Fibroblast of lung (primary cell): Measurements from ENCODE around the gene UFSP1.

Source experiments
- EZH2 ChIP-seq: IDR thresholded peaks from 2 replicates; pipeline ENCODE4 v1.5.1; 2012; ENCODE audit warnings: low read length, control low read depth, mild to moderate bottlenecking; ENCODE audit errors: missing control alignments
- TF ChIP-seq, protein P1 (sequence below), 2 donors: IDR thresholded peaks in 1 of 2; conservative IDR thresholded peaks in 1 of 2; 1 replicate in 1 of 2; 2 replicates in 1 of 2; pipeline ENCODE4 v1.5.1; 2011 to 2012; ENCODE audit warnings: low read length in 2 of 2, control low read depth in 1 of 2, inconsistent platforms in 1 of 2, low read depth in 1 of 2, mild to moderate bottlenecking in 1 of 2

GRCh38 chr7:100887516-100888290 is 1.8 kb downstream of the UFSP1 start:
- TF ChIP-seq, protein P1, sequence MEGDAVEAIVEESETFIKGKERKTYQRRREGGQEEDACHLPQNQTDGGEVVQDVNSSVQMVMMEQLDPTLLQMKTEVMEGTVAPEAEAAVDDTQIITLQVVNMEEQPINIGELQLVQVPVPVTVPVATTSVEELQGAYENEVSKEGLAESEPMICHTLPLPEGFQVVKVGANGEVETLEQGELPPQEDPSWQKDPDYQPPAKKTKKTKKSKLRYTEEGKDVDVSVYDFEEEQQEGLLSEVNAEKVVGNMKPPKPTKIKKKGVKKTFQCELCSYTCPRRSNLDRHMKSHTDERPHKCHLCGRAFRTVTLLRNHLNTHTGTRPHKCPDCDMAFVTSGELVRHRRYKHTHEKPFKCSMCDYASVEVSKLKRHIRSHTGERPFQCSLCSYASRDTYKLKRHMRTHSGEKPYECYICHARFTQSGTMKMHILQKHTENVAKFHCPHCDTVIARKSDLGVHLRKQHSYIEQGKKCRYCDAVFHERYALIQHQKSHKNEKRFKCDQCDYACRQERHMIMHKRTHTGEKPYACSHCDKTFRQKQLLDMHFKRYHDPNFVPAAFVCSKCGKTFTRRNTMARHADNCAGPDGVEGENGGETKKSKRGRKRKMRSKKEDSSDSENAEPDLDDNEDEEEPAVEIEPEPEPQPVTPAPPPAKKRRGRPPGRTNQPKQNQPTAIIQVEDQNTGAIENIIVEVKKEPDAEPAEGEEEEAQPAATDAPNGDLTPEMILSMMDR (conservative IDR thresholded peaks at IDR 0.05 in 1 of 2, IDR thresholded peaks at IDR 0.05 in 1 of 2; ENCODE audit: low read depth in 1 of 2, low read length in 2 of 2): no peak
- TF ChIP-seq EZH2: no peak
